Activated T-cell treated with anti-CD3 and anti-CD28 coated beads, Interleukin-2, amount 50 U/mL, for 4 hours (primary cell): ENCODE measurements around the gene TOMM6. TPM values are rescaled to one million over a fixed set of nuclear protein-coding genes. Genes with fewer than 3 reads are reported as not detected.

ENCODE experiments used
- ATAC-seq, 2 donors: fragments of 200-7000 bp; cut with Tn5 transposase; one replicate each; pipeline ENCODE4 v1.10.0; 2021
- DNase-seq: peaks from one replicate; pipeline ENCODE4 v3.0.0-alpha.2; 2020
- H3K27me3 Mint-ChIP-seq: one replicate; pipeline ENCODE4 v1.8.0; 2021; ENCODE audit warnings: low read depth, mixed read lengths
- H3K36me3 Mint-ChIP-seq: one replicate; pipeline ENCODE4 v1.8.0; 2022; ENCODE audit warnings: mixed read lengths; ENCODE audit not compliant: insufficient read depth
- H3K4me1 Mint-ChIP-seq: one replicate; pipeline ENCODE4 v1.8.0; 2021; ENCODE audit warnings: low read depth, mixed read lengths
- H3K4me3 Mint-ChIP-seq: one replicate; pipeline ENCODE4 v1.8.0; 2021; ENCODE audit warnings: mild to moderate bottlenecking, moderate library complexity, mixed read lengths
- H3K9me3 Mint-ChIP-seq: one replicate; pipeline ENCODE4 v1.8.0; 2021; ENCODE audit warnings: mixed read lengths
- total RNA-seq, 3 donors: library from RNA; stranded (reverse); gene quantifications; one replicate each; pipeline ENCODE4 v1.2.1, GENCODE V29; 2021

The TOMM6 gene
- total RNA-seq, 3 donors from 2014 or later = 415 to 478 (median 454) TPM

- Mint-ChIP-seq H3K9me3 (no peaks in the 10 kb centered on the region), H3K36me3 (peaks cover 23% of the 10 kb centered on the region), H3K4me1 (peaks cover 10% of the 10 kb centered on the region), H3K4me3 (no peak overlapping the region), H3K27me3 (no peaks in the 10 kb centered on the region)
- no peak for DNase-seq
- ATAC-seq = no peak
Observed at GRCh38 chr6:41774841-41775240, 12.7 kb upstream of the TOMM6 start.

- DNase-seq (no peak), ATAC-seq (no peak)
- peaks cover 19% of the 10 kb centered on the region for H3K36me3 Mint-ChIP-seq
- peaks cover 13% of the 10 kb centered on the region for H3K4me1 Mint-ChIP-seq
- no peaks in the 10 kb centered on the region for H3K9me3 Mint-ChIP-seq
- no peak overlapping the region for H3K4me3 Mint-ChIP-seq
- no peaks in the 10 kb centered on the region for H3K27me3 Mint-ChIP-seq
Observed at GRCh38 chr6:41775293-41775882, 12.1 kb upstream of the TOMM6 start.

GRCh38 chr6:41777551-41778285, 9.8 kb upstream of the TOMM6 start:
- Mint-ChIP-seq H3K4me1 (peaks cover 18% of the 10 kb centered on the region), H3K4me3 (no peak overlapping the region), H3K9me3 (no peaks in the 10 kb centered on the region), H3K36me3 (peaks cover 8% of the 10 kb centered on the region), H3K27me3 (peaks cover 6% of the 10 kb centered on the region)
- no peak for DNase-seq
- ATAC-seq = no peak

- H3K4me3 Mint-ChIP-seq = peak overlapping the region; percentile 89
- peaks cover 6% of the 10 kb centered on the region for H3K27me3 Mint-ChIP-seq
- DNase-seq = no peak
- H3K9me3 Mint-ChIP-seq = no peaks in the 10 kb centered on the region
- no peak for ATAC-seq
- peaks cover 18% of the 10 kb centered on the region for H3K4me1 Mint-ChIP-seq
- H3K36me3 Mint-ChIP-seq = peaks cover 8% of the 10 kb centered on the region
Observed at GRCh38 chr6:41778895-41779294, 8.6 kb upstream of the TOMM6 start.

GRCh38 chr6:41779336-41779735, 8.2 kb upstream of the TOMM6 start:
- DNase-seq (no peak), ATAC-seq (no peak)
- H3K9me3 Mint-ChIP-seq = no peaks in the 10 kb centered on the region
- H3K27me3 Mint-ChIP-seq = peaks cover 6% of the 10 kb centered on the region
- H3K36me3 Mint-ChIP-seq = peaks cover 5% of the 10 kb centered on the region
- H3K4me1 Mint-ChIP-seq = peaks cover 18% of the 10 kb centered on the region
- peak overlapping the region; percentile 89 for H3K4me3 Mint-ChIP-seq

GRCh38 chr6:41779788-41780550, 7.5 kb upstream of the TOMM6 start, which contains the start of gene FRS3:
TSS of gene FRS3 (minus strand) at chr6:41779900. CDS start at chr6:41776987, 2,913 bp downstream.
- peaks cover 18% of the 10 kb centered on the region for H3K4me1 Mint-ChIP-seq
- peak; percentile 100 for DNase-seq
- peaks cover under 1% of the 10 kb centered on the region for H3K36me3 Mint-ChIP-seq
- peak within 1 kb of the TSS; percentile 89 for H3K4me3 Mint-ChIP-seq
- H3K27me3 Mint-ChIP-seq = peaks cover 6% of the 10 kb centered on the region
- peak; percentile 95 to 98 for ATAC-seq
- no peaks in the 10 kb centered on the region for H3K9me3 Mint-ChIP-seq

GRCh38 chr6:41780551-41781365, 6.7 kb upstream of the TOMM6 start, which contains the start of gene PRICKLE4:
TSS of gene PRICKLE4 (plus strand) at chr6:41780782. CDS start at chr6:41783474, 2,692 bp downstream.
- Mint-ChIP-seq H3K4me1 (peaks cover 18% of the 10 kb centered on the region), H3K9me3 (no peaks in the 10 kb centered on the region), H3K36me3 (no peaks in the 10 kb centered on the region), H3K4me3 (peak within 1 kb of the TSS; percentile 85), H3K27me3 (peaks cover 6% of the 10 kb centered on the region)
- no peak for ATAC-seq
- no peak for DNase-seq

GRCh38 chr6:41781366-41781730, 6.1 kb upstream of the TOMM6 start:
- no peaks in the 10 kb centered on the region for H3K36me3 Mint-ChIP-seq
- H3K4me1 Mint-ChIP-seq = peaks cover 18% of the 10 kb centered on the region
- H3K4me3 Mint-ChIP-seq = peak overlapping the region; percentile 76
- no peaks in the 10 kb centered on the region for H3K9me3 Mint-ChIP-seq
- DNase-seq (no peak), ATAC-seq (no peak)
- peaks cover 6% of the 10 kb centered on the region for H3K27me3 Mint-ChIP-seq

- Mint-ChIP-seq H3K4me3 (no peak overlapping the region), H3K4me1 (peaks cover 19% of the 10 kb centered on the region), H3K36me3 (no peaks in the 10 kb centered on the region), H3K9me3 (no peaks in the 10 kb centered on the region), H3K27me3 (peaks cover 6% of the 10 kb centered on the region)
- ATAC-seq = no peak
- no peak for DNase-seq
Observed at GRCh38 chr6:41783106-41783780, 4.3 kb upstream of the TOMM6 start.

GRCh38 chr6:41784581-41785171, 2.8 kb upstream of the TOMM6 start:
- Mint-ChIP-seq H3K4me3 (peak overlapping the region; percentile 47), H3K27me3 (peaks cover 6% of the 10 kb centered on the region), H3K9me3 (no peaks in the 10 kb centered on the region), H3K36me3 (peaks cover 6% of the 10 kb centered on the region), H3K4me1 (peaks cover 19% of the 10 kb centered on the region)
- DNase-seq = no peak
- ATAC-seq = no peak

- Mint-ChIP-seq H3K36me3 (peaks cover 11% of the 10 kb centered on the region), H3K4me1 (peaks cover 18% of the 10 kb centered on the region), H3K4me3 (no peak overlapping the region), H3K27me3 (peaks cover 6% of the 10 kb centered on the region), H3K9me3 (no peaks in the 10 kb centered on the region)
- ATAC-seq (no peak), DNase-seq (no peak)
Observed at GRCh38 chr6:41785254-41785653, 2.2 kb upstream of the TOMM6 start.

GRCh38 chr6:41785689-41786450, 1.6 kb upstream of the TOMM6 start:
- no peaks in the 10 kb centered on the region for H3K9me3 Mint-ChIP-seq
- H3K27me3 Mint-ChIP-seq = peaks cover 5% of the 10 kb centered on the region
- DNase-seq (no peak), ATAC-seq (no peak)
- H3K4me3 Mint-ChIP-seq = peak overlapping the region; percentile 97
- H3K4me1 Mint-ChIP-seq = peaks cover 16% of the 10 kb centered on the region
- peaks cover 13% of the 10 kb centered on the region for H3K36me3 Mint-ChIP-seq
